NCI-H1105 (cell line): ENCODE data around the gene SEMA3A.
"Not testable (repeated sequence)": the region's sequence is repeated elsewhere in the genome, so short reads cannot be mapped to it uniquely, and the experiment has no call there.

Source experiments
- DNase-seq: peaks from one replicate; lab custom pipeline; 2025; lab: John Stamatoyannopoulos, UW

Gene SEMA3A

DNA sequence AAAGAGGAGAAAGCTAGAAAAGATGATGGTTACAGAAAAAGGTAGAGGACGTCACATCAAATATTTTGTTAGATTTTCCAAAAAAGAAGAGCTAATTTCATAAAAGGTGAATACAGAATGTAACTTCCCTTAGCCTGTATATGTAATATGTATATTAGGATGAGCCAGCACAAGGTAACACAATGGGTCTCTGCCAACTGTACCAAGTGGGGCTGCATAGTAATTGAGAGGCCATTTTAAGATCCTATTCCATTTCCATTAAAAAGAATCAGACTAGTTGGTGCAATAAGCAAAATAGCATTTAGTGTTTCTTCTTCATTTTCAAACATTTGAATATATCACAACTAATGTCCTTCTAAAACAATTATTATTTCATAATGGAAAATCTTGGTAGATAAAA, 134.6 kb downstream of the SEMA3A start:
- no peak for DNase-seq

DNA sequence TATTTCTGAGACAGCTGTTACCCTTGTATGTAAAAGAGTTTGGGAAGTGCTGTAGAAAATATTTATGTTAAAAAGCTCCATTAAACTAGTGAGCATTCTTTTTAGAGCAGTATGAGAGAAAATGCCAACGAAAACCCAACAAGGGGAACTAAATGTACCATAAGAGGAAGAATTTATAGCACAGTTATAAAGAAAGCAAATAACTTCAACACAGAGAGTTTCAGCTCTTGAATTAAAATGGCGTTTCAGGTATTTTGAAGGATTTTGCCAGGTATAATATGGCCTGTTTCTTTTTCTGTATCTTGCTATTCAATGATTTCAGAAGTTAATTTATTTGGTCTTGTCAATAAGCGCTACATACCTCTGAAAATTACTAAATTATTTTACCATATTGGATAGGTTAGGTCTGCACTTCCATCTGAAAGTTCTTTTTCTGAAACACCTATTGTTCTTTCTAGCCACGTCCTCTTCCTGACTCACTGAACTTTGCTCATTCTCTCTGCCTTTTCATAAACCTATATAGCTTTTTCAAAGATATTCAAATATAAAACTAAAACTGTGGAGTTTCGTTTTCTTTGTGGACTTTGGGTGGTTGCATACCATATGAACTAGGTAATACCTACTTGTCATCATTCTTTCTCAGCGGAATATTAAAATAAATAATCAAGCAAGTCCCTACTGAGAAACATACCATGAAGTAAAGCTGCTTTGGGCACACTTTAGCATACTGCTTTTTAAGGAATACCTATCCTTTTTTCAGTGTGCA, 136.1 kb downstream of the SEMA3A start:
- DNase-seq: no peak

DNA sequence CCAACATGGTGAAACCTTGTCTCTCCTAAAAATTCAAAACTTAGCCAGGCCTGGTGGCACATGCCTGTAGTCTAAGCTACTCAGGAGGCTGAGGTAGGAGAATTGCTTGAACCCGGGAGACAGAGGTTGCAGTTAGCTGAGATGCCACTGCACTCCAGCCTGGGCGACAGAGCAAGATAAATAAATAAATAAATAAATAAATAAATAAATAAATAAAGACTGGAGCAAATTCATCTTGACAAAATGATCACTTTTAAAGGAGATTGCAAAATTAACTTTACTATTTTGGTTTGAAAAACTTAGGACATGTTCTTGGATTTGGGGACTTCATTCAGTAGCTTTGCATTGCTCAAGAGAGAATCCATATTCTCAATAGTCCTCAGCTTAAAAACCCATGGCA, 137.0 kb downstream of the SEMA3A start:
- no peak for DNase-seq

DNA sequence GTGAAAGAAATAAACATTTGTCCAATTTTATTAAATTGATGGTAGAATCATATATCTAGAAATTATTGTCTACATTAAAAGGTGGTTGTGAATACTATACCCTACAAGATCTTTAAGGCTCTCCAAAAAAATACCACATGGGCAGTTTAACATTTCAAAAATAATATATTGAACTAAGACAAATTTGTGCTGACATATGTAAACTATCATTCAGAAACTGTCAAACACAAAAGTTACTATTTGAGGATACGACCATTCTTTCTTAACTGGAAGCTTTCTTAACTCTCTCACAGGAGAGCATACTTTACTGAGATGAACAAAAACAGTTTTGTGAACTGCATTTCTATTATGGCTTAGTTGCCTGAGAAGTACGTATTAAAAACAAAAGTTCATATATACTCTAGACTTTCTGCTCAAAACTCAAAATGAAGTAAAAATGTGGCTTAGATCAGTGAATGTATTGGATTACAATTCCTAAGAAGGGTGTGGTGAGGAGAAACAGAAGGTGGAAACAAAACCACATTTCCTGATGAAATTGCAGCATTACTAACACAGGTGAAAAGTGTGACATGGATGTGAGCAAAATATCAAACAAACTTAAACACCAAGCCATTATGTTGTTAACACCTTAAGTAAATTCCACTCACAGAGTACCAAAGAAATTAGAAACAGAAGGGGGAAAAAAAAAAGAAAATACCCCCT, 138.5 kb downstream of the SEMA3A start:
- no peak for DNase-seq

DNA sequence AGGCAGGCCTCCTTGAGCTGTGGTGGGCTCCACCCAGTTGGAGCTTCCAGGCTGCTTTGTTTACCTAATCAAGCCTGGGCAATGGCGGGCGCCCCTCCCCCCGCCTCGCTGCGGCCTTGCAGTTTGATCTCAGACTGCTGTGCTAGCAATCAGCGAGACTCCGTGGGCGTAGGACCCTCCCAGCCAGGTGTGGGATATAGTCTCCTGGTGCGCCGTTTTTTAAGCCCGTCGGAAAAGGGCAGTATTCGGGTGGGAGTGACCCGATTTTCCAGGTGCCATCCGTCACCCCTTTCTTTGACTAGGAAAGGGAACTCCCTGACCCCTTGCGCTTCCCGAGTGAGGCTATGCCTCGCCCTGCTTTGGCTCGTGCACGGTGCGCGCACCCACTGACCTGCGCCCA, 139.4 kb downstream of the SEMA3A start:
- DNase-seq: not testable (repeated sequence)

DNA sequence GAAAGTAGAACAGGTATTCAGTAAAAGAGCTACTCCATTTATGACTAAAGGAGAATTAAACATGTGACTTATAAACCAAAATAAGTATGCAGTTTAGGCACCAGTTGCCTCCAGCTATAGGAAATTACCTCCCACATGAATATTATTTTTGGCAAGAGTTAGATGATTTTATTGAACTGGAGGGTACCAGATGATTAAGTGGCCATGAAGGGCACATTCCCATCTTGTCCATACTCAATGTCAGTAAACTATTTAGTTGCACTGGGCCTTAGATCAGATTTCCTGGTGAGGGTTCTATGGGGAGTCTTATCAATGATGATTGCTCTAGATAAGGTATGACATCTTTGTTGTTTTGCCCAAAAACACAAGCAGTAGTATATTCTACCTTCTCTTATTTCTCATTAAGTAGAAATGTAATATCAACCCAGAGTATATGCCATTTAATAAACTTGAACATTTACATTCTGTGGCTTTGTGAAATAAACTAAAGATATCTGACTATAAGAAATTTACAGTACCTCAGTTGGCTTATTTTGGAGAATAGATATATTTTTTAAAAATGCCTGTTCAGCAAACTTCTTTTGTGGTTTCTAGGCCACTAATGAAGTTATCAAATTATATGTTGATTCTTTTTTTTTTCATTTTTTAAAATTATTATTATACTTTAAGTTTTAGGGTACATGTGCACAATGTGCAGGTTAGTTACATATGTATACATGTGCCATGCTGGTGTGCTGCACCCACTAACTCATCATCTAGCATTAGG, 145.3 kb downstream of the SEMA3A start:
- DNase-seq: no peak

DNA sequence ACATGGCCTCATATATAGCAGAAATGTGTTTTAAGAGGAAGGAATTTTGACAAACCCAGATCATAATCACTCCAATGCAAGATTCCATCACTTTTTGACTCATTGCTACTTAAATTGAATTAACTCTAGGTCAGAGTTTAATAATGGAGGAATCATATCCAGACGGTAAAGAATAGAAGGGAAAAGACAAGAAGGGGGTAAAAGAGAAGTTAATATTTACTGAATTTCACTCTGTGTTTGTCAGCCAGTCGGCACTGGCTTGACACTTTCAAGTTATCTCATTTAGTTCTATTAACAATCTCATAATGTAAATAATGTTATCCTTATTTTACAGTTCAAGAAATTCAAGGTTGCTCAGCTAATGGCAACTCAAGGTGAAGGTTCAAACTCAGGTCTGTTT, 147.5 kb downstream of the SEMA3A start:
- no peak for DNase-seq

DNA sequence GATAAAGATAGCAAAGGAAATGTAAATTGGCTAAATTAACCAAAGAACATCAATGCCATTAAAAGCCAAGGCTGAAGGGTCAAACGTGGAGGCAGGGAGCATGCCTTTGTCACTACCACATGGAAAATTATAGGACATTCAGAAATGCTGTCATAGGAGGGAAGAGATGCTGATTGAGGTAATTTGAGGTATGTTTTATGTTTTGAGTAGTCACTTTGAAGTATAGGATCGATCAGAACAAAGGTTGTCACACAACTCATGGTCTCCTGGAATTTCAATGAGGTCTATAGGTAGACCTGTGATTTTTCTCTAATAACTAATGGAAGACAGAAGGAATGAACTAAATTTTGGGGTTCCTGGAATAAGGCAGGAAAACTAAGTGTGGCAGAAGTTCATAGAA, 149.8 kb downstream of the SEMA3A start:
- DNase-seq: no peak

DNA sequence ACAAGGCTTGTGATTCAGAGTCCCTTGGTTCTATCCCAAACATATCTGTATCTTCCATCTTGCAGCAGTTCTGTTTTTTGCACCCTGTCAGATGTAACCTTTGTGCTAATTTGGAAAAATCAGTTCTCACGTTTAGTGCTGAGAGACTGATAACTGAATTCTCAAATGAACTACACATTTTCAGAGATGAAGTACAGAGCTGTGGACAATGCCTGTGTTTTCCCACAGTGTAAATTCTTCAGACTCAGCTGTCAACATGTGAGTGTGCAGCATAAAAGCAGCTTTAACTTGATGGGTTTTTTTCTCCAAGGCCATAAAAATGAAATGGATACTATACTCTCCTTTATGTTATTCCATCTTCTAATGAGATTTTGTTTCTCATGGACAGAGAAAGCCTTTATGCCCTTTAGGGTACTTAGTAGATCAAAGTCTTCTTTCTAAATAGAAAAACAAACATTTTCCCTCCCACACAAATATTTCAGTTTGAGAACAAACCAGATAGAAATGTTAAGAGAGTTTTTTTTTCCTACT, 150.9 kb downstream of the SEMA3A start:
- no peak for DNase-seq

DNA sequence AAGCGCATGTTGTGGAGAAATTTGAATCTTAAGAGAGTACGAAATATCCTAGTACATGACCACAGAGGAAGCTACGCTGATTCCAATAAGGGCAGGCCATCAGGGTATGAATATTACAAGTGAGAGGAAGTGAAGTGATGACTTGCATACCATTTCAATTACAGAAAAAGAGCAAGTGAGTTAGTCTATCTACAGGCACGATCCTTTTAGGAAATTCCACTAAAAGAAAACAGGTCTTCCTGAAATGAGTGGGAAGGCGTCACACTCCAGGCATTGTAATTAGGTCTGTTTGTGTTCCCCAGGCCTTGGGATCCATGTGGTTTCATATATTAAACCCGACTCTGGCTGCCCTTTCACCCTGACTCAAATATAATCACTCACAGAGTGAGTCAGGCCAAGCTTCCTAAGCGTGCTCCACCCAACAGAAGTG, 152.5 kb downstream of the SEMA3A start:
- no peak for DNase-seq

DNA sequence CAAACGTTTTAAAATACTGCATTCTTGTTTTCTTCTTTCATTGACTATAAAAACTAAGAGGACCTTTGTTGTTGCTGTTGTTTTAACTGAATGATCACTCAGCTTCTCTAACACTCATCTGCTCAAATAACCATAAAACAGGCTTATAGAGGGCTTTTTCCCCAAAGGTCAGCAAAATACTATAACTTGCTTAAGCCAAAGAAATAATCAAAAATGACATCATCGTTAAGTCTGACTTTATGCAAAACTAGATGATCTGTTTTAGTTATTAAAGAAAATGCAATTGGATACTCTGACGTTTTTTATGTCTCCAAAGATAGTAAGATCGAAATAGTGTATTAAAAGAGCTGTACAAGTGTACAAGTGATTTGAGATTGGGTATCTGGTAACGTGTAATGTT, 152.9 kb downstream of the SEMA3A start:
- no peak for DNase-seq

DNA sequence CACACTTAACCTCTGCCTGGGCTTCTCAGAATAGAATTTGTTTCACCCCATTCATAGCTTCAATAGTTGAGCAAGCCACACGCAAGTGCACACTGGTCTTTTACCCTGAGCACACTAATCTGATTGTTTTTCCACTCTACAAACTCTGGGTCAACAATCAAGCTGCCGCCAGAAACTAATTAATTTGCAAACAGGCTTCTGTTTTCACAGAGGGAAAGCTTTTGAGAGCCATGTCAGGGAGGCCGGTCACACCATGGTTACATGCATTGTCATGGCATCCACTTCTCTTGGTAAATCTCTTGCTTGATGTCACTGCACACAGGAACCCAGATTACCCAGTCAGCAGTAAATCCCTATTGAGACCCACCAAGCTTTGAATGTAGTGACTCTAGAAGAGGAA, 154.2 kb downstream of the SEMA3A start:
- DNase-seq: peak; percentile 56

DNA sequence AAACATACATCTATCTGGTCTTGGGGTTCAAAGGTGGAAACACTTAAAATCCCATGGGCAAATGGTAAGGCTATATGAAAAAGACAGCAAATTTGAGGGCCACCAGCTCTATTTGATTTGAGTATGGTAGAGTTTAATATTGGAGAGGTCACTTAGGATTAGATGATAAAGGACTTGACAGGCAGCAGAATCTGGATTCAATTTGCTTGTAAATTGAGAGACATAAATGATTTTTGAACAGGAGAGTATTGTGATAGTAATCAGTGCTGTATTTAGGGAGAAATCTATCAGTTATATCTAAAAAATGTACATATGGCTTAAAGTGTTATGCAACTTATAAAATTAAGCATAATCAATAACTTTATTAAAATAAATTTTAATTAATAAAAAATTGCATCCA, 155.2 kb downstream of the SEMA3A start:
- no peak for DNase-seq

DNA sequence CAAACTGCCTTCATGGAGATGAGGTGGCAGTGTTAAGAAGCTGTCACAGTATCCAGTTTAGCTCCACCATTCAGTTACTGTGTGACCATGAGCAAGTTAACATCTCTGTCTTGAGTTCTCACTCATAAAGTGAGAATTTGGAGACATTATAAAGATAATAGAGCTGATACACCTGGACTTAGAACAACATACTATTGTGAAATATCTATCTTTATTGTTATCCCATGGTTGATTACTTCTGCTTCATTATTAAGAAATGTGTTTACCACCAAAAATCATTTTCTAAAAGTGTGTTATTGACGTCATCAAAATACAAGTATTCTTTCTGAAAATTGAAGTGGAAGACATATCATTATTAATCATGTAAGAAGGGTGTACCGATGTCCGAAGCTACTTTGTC, 166.9 kb downstream of the SEMA3A start:
- no peak for DNase-seq

DNA sequence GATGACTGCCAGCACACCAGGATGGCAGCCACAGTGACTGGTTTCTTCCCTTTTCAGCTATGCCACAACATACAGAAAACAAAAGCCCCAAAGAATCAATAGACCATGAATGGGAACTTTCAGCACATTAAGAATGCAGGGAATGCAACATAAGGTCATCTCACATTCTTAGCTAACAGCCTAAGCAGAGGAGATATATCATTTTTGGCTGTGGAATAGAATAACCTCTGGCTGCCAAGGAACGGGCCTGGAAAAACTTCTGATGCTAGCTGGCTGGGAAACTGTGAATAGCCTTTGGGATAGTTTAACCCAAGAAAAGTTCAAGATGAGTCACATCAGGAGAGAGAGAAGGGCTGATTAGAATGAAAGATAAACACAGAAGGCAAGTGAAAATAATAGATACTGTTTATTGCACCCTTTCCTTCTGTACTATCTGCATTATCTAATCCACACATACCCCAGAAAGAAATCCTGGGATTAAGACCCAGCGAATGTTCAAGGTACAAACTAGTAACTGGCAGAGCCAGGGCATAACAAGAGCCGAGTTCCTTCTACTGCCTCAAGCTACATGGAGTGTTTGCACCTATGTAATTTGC, 169.2 kb downstream of the SEMA3A start:
- no peak for DNase-seq

DNA sequence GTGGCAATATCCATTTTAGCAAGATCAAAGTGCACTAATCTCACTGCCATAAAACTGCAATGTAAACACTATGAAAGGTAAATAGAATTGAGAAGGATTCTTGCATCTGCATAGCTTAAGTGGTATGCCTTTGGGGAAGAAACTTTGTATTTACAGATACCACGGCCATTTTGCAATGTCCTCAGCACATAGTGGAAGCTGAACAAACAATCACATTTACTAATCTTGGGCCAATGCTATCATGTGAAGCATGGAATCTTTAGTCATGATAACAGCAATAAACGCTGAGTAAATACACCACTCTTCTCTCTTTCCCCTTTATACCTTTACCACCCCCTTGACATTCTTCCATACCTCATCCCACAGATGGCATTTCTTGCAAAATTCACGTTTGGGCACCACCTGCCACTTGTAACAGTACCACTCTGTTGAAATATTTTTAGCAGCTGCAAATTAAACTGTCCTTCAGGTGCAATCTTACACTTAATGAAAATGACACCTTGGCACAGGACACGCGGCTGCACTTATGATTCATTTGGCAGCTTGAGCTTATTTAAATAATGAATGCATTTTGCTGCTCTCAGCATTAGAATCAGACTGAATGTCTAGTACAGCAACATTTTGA, 171.8 kb downstream of the SEMA3A start:
- peak; percentile 81 for DNase-seq

DNA sequence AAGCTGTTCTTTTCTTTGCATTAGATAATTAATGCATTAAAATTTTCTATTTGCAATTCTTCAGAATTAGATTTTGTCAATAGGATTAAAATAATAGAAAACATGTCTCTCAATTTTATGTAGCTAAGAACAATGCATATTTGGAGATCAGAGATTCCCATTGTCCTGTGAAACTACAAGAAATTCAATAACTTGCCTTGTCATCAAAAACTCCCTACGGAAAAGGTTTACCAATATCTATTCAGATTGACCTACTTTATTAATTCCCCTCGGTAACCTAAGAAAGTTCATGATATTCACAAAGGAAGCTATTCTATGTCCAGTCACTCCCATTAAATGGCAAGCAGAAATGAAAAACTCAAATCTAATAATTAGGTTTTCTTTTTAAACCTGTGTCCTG, 172.6 kb downstream of the SEMA3A start:
- DNase-seq: no peak

DNA sequence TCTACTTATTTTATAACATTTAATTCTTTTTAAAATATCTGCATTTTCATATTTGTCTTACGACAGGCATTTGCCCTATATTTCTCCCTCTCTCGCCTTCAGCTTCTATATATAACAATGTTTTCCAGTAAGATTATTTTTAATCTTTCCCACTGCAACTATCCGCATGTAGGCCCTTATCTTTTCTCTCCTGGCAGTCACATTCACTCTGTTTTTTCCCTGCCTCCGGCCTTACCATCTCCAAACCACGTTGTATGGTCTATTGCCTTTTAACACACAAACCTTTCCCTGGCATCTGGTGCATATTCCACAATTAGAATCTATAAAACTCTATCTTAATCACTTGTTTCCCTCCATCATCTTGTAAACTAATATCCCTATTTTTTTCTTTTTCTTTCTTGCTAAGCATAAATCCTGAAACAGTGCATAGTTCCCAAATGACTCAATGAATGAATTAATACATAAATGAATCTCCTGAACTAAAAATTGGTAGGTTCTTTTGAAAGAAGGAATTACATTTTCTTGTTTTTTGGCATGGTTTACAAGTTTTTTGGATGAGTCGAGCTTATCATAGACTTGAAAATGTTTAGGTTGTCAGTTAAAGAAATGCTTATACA, 173.2 kb downstream of the SEMA3A start:
- no peak for DNase-seq

DNA sequence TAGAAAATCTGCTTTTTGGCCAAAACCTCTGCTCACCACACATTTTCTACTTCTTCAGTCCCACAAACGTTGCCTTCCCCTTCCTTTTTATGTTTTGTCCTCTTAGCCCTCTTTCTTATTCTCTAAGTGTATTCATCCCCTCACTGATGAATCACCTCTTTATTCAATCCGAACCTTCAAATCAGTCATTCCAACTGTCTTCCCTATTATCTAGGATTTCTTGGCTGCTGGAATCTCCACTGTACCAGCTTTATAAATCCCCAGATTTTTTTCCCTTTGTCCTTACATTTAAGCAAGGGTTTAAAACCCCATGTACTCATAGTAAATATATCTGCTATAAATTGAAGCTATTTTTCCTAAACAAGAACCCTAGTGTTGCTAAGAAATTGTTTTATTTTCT, 176.9 kb downstream of the SEMA3A start:
- no peak for DNase-seq

DNA sequence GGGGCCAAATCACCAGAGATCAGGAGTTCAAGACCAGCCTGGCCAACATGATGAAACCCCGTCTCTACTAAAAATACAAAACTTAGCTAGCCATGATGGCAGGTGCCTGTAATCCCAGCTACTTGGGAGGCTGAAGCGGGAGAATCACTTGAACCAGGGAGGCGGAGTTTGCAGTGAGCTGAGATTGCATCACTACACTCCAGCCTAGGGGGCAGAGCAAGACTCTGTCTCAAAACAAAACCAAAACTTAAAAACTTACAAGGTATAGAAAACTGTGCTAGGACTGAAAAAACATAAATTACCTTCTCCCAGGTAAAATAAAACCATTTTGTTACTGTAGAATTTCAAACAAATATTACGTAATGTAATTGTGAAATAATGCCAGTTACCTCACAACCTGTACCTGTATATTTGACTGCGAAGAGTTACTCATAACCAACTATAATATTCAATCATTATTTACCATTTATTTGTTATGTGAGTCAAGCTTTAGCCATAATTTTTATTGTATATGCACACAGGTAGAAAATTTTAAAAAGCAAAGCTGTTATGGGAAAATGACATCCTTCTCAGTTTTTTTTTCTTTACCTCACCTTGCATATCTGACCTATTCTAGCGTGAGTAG, 180.9 kb downstream of the SEMA3A start:
- no peak for DNase-seq

DNA sequence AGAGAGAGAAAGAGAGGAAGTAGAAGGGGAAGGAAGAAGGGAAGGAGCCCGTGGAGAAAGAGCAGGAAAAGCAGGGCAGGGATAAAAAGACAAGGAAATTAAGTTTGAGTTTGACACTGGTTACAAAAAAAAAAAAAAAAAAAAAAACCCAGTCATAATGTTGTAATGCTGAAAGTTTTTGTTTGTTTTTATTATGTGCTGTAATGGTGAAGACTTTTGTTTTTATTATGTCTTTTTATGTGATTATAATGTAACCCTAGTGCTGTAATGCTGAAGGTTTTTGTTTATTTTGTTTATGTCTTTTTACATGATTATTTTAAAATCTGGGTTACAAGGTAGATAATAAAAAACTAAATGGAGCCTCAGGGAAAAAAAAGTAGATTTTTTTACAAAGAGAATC, 184.8 kb downstream of the SEMA3A start:
- no peak for DNase-seq
